Mesenchymal stem cell (in vitro differentiated cells and primary cell): ENCODE results near the gene ARMC2.

Experiments used
- DNase-seq: peaks from one replicate; pipeline ENCODE4 v3.0.0-alpha.2; 2013
- H2AFZ ChIP-seq: one replicate; pipeline ENCODE4 v1.6.1; 2013; ENCODE audit warnings: low read depth, mild to moderate bottlenecking, control low read depth, inconsistent platforms, low read length, moderate library complexity
- H2AK5ac ChIP-seq: 2 replicates; pipeline ENCODE4 v1.6.1; 2013; ENCODE audit warnings: low read length, moderate library complexity, mild to moderate bottlenecking, inconsistent platforms; ENCODE audit not compliant: severe bottlenecking
- H2BK120ac ChIP-seq: one replicate; pipeline ENCODE4 v1.6.1; 2013; ENCODE audit warnings: low read depth, mild to moderate bottlenecking, inconsistent platforms, low read length, moderate library complexity
- H2BK12ac ChIP-seq, 2 experiments: one replicate each; pipeline ENCODE4 v1.6.1; 2013; ENCODE audit warnings: inconsistent platforms in 2 of 2, low read length in 2 of 2, mild to moderate bottlenecking in 2 of 2, moderate library complexity in 2 of 2, control low read depth in 1 of 2
- H2BK15ac ChIP-seq: one replicate; pipeline ENCODE4 v1.6.1; 2013; ENCODE audit warnings: mild to moderate bottlenecking, low read depth, inconsistent platforms; ENCODE audit not compliant: poor library complexity, severe bottlenecking
- H2BK5ac ChIP-seq: 2 replicates; pipeline ENCODE4 v1.6.1; 2013; ENCODE audit warnings: low read depth, mild to moderate bottlenecking, low read length, control low read depth, inconsistent platforms; ENCODE audit not compliant: poor library complexity, severe bottlenecking
- H3K14ac ChIP-seq, 2 experiments: one replicate each; pipeline ENCODE4 v1.6.1; 2013; ENCODE audit warnings: inconsistent platforms in 2 of 2, low read length in 2 of 2, control low read depth in 1 of 2, mild to moderate bottlenecking in 1 of 2, moderate library complexity in 1 of 2
- H3K18ac ChIP-seq, 2 experiments: one replicate each; pipeline ENCODE4 v1.6.1; 2013; ENCODE audit warnings: inconsistent platforms in 2 of 2, low read length in 2 of 2, control low read depth in 1 of 2, low read depth in 1 of 2, mild to moderate bottlenecking in 1 of 2
- H3K23ac ChIP-seq, 2 experiments: one replicate each; pipeline ENCODE4 v1.6.1; 2013; ENCODE audit warnings: inconsistent platforms in 2 of 2, low read length in 2 of 2, mild to moderate bottlenecking in 2 of 2, moderate library complexity in 2 of 2, control low read depth in 1 of 2
- H3K27ac ChIP-seq: 2 replicates; pipeline ENCODE4 v1.5.1; 2013; ENCODE audit warnings: mild to moderate bottlenecking, moderate library complexity, low read length, control low read depth, inconsistent platforms; ENCODE audit not compliant: poor library complexity, severe bottlenecking
- H3K27me3 ChIP-seq, 2 experiments: 2 replicates each; pipeline versions ENCODE4 v1.6.1 to v1.7.0; 2013; ENCODE audit warnings: low read length in 2 of 2, mild to moderate bottlenecking in 2 of 2, moderate library complexity in 2 of 2, control low read depth in 1 of 2, inconsistent platforms in 1 of 2; ENCODE audit not compliant: control insufficient read depth in 1 of 2, insufficient read depth in 1 of 2
- H3K36me3 ChIP-seq, 2 experiments: 2 replicates each; pipeline versions ENCODE4 v1.6.1 to v1.7.0; 2013; ENCODE audit warnings: low read length in 2 of 2, control low read depth in 1 of 2, inconsistent platforms in 1 of 2, low read depth in 1 of 2, mild to moderate bottlenecking in 1 of 2; ENCODE audit not compliant: insufficient read depth in 2 of 2, control insufficient read depth in 1 of 2
- H3K4ac ChIP-seq, 2 experiments: one replicate each; pipeline ENCODE4 v1.6.1; 2013; ENCODE audit warnings: inconsistent platforms in 2 of 2, low read length in 2 of 2, mild to moderate bottlenecking in 2 of 2, moderate library complexity in 2 of 2, control low read depth in 1 of 2, low read depth in 1 of 2
- H3K4me1 ChIP-seq: 2 replicates; pipeline ENCODE4 v1.6.1; 2013; ENCODE audit warnings: low read depth, low read length, control low read depth; ENCODE audit not compliant: control insufficient read depth, insufficient read depth
- H3K4me2 ChIP-seq: 2 replicates; pipeline ENCODE4 v1.6.1; 2013; ENCODE audit warnings: low read length, mild to moderate bottlenecking, inconsistent platforms; ENCODE audit not compliant: poor library complexity, severe bottlenecking
- H3K4me3 ChIP-seq, 2 experiments: 2 replicates each; pipeline versions ENCODE4 v1.5.1 to v1.7.0; 2013; ENCODE audit warnings: low read length in 2 of 2, mild to moderate bottlenecking in 2 of 2, control low read depth in 1 of 2, low read depth in 1 of 2; ENCODE audit not compliant: insufficient read depth in 1 of 2
- H3K79me1 ChIP-seq: replicated peaks from 2 replicates; pipeline ENCODE4 v1.6.1; 2013; ENCODE audit warnings: mild to moderate bottlenecking, control low read depth, low read length, inconsistent platforms; ENCODE audit not compliant: poor library complexity, severe bottlenecking
- H3K9ac ChIP-seq: 2 replicates; pipeline ENCODE4 v1.7.0; 2013; ENCODE audit warnings: mild to moderate bottlenecking, low read length, moderate library complexity
- H3K9me3 ChIP-seq: 2 replicates; pipeline ENCODE4 v1.7.0; 2013; ENCODE audit warnings: mild to moderate bottlenecking, low read length; ENCODE audit not compliant: control insufficient read depth
- H4K8ac ChIP-seq: one replicate; pipeline ENCODE4 v1.6.1; 2013; ENCODE audit warnings: inconsistent platforms, mild to moderate bottlenecking, low read length, moderate library complexity
- H4K91ac ChIP-seq: one replicate; pipeline ENCODE4 v1.6.1; 2013; ENCODE audit warnings: mild to moderate bottlenecking, low read length, inconsistent platforms
- WGBS: methylation state at CpG from one replicate; pipeline ENCODE4 v1.1.7; 2013; ENCODE audit warnings: mixed read lengths; 5-methylcytosine and 5-hydroxymethylcytosine counted together

Gene ARMC2

GRCh38 chr6:108872575-108872974 lies 24.4 kb downstream of the ARMC2 start:
- no peak overlapping the region for H2BK15ac ChIP-seq
- no peak overlapping the region for H4K91ac ChIP-seq
- no peak overlapping the region for H3K23ac ChIP-seq
- 93% methylated on average over 2 of the region's 3 CpGs for WGBS
- H3K9me3 ChIP-seq: no peaks in the 10 kb centered on the region
- H3K4ac ChIP-seq: no peak overlapping the region
- H3K14ac ChIP-seq: no peak overlapping the region
- H3K4me2 ChIP-seq: no peak overlapping the region
- no peak overlapping the region for H3K18ac ChIP-seq
- H3K4me3 ChIP-seq: no peak overlapping the region
- no peak overlapping the region for H2BK5ac ChIP-seq
- H3K4me1 ChIP-seq: peaks cover 2% of the 10 kb centered on the region
- no peak overlapping the region for H2BK12ac ChIP-seq
- no peak overlapping the region for H3K9ac ChIP-seq
- H3K27ac ChIP-seq: no peak overlapping the region
- no peak for DNase-seq
- no peaks in the 10 kb centered on the region for H3K27me3 ChIP-seq
- H4K8ac ChIP-seq: no peak overlapping the region
- no peaks in the 10 kb centered on the region for H3K79me1 ChIP-seq
- peaks cover 7 to 11% of the 10 kb centered on the region in 2 experiments for H3K36me3 ChIP-seq
- no peak overlapping the region for H2AK5ac ChIP-seq
- no peak overlapping the region for H2BK120ac ChIP-seq
- no peak overlapping the region for H2AFZ ChIP-seq

- Histone ChIP-seq H3K4me2 (no peak overlapping the region), H3K4me1 (peaks cover 2% of the 10 kb centered on the region)
- WGBS: 93% methylated on average over 7 of the region's 7 CpGs
Measured at GRCh38 chr6:108873251-108873650, 25.0 kb downstream of the ARMC2 start.

GRCh38 chr6:108873971-108874370 lies 25.7 kb downstream of the ARMC2 start:
- WGBS: 94% methylated on average over 6 of the region's 6 CpGs

More at GRCh38 chr6:108873251-108873650, 25.0 kb downstream of the ARMC2 start:
- Histone ChIP-seq H4K8ac (no peak overlapping the region), H3K4ac (no peak overlapping the region), H2AFZ (no peak overlapping the region), H2BK120ac (no peak overlapping the region), H3K4me3 (no peak overlapping the region), H3K18ac (no peak overlapping the region), H2BK5ac (no peak overlapping the region), H3K27ac (no peak overlapping the region), H2BK12ac (no peak overlapping the region), H2AK5ac (no peak overlapping the region), H3K36me3 (peaks cover 7 to 11% of the 10 kb centered on the region in 2 experiments), H3K14ac (no peak overlapping the region), H3K23ac (no peak overlapping the region), H3K9ac (no peak overlapping the region), H3K27me3 (no peaks in the 10 kb centered on the region), H2BK15ac (no peak overlapping the region), H3K79me1 (no peaks in the 10 kb centered on the region), H3K9me3 (no peaks in the 10 kb centered on the region), H4K91ac (no peak overlapping the region)
- DNase-seq: no peak

GRCh38 chr6:108874470-108875160 lies 26.4 kb downstream of the ARMC2 start:
- Histone ChIP-seq H2BK15ac (no peak overlapping the region), H2BK5ac (no peak overlapping the region), H2BK120ac (no peak overlapping the region), H2BK12ac (no peak overlapping the region), H3K36me3 (peaks cover 7 to 13% of the 10 kb centered on the region in 2 experiments), H3K4me1 (peaks cover 2% of the 10 kb centered on the region), H3K9ac (peak overlapping the region; percentile 88), H3K9me3 (no peaks in the 10 kb centered on the region), H3K18ac (no peak overlapping the region), H3K23ac (no peak overlapping the region), H3K27ac (no peak overlapping the region), H3K4me2 (no peak overlapping the region), H3K14ac (no peak overlapping the region), H3K4ac (no peak overlapping the region), H3K4me3 (peak overlapping the region in 1 of 2 experiments; percentile 26), H2AFZ (no peak overlapping the region), H3K27me3 (no peaks in the 10 kb centered on the region), H4K91ac (no peak overlapping the region), H4K8ac (no peak overlapping the region), H2AK5ac (no peak overlapping the region), H3K79me1 (no peaks in the 10 kb centered on the region)
- WGBS: 97% methylated on average over 4 of the region's 5 CpGs
- peak; percentile 53 for DNase-seq

More at GRCh38 chr6:108873971-108874370, 25.7 kb downstream of the ARMC2 start:
- no peak overlapping the region for H2BK120ac ChIP-seq
- no peak overlapping the region for H2BK5ac ChIP-seq
- H3K23ac ChIP-seq: no peak overlapping the region
- H4K91ac ChIP-seq: no peak overlapping the region
- H3K9me3 ChIP-seq: no peaks in the 10 kb centered on the region
- no peak overlapping the region for H3K14ac ChIP-seq
- no peak overlapping the region for H3K4me3 ChIP-seq
- H3K4me2 ChIP-seq: no peak overlapping the region
- H2AFZ ChIP-seq: no peak overlapping the region
- H2BK15ac ChIP-seq: no peak overlapping the region
- H4K8ac ChIP-seq: no peak overlapping the region
- no peak for DNase-seq
- no peak overlapping the region for H3K18ac ChIP-seq
- no peak overlapping the region for H3K9ac ChIP-seq
- no peak overlapping the region for H2AK5ac ChIP-seq
- no peak overlapping the region for H2BK12ac ChIP-seq
- no peaks in the 10 kb centered on the region for H3K27me3 ChIP-seq
- peaks cover 2% of the 10 kb centered on the region for H3K4me1 ChIP-seq
- H3K79me1 ChIP-seq: no peaks in the 10 kb centered on the region
- H3K27ac ChIP-seq: no peak overlapping the region
- no peak overlapping the region for H3K4ac ChIP-seq
- H3K36me3 ChIP-seq: peaks cover 7 to 13% of the 10 kb centered on the region in 2 experiments
